Measurements from ENCODE around the gene FNDC3A. TPM values are rescaled to one million over a fixed set of nuclear protein-coding genes. Genes with fewer than 3 reads are reported as not detected.

Gene FNDC3A
- total RNA-seq, 1 experiment from 2014 or later = 61.4 TPM

GRCh38 chr13:49256841-49257240 is 281.1 kb downstream of the FNDC3A start:
- H3K27me3 Mint-ChIP-seq (ENCODE audit: insufficient read depth, unreplicated experiment) = no peaks in the 10 kb centered on the region

GRCh38 chr13:49258089-49258796 is 282.5 kb downstream of the FNDC3A start:
- Mint-ChIP-seq H3K27ac (ENCODE audit: low read depth, unreplicated experiment) (no peak overlapping the region), H3K4me1 (ENCODE audit: insufficient read depth, unreplicated experiment) (no peaks in the 10 kb centered on the region), H3K36me3 (ENCODE audit: insufficient read depth, unreplicated experiment) (peaks cover 51% of the 10 kb centered on the region), H3K9me3 (ENCODE audit: unreplicated experiment) (no peaks in the 10 kb centered on the region), H3K27me3 (ENCODE audit: insufficient read depth, unreplicated experiment) (no peaks in the 10 kb centered on the region), H3K4me3 (ENCODE audit: unreplicated experiment) (no peak overlapping the region)
- no TSS peak for BruUV-seq (replicated peaks)
- intact Hi-C loops (cut with micrococcal nuclease) = no loop called here
- ChIA-PET POLR2A (interaction anchor here (0.7 to 3.8 kb wide), 2 partner anchors 10 to 1218 kb away, joined by 3 to 19 read pairs; partner anchors contain the start of gene CDADC1), CTCF (interaction anchor here (0.8 kb wide), 1 partner anchor 159 kb away, joined by 3 read pairs; no protein-coding TSS in a partner anchor)
- TF ChIP-seq CTCF (IDR thresholded peaks at IDR 0.05; ENCODE audit: unreplicated experiment) = no peak
- DNase-seq (ENCODE audit: unreplicated experiment) = no peak

More at GRCh38 chr13:49256841-49257240, 281.1 kb downstream of the FNDC3A start:
- H3K4me3 Mint-ChIP-seq (ENCODE audit: unreplicated experiment) = no peak overlapping the region
- no peaks in the 10 kb centered on the region for H3K9me3 Mint-ChIP-seq (ENCODE audit: unreplicated experiment)
- CTCF ChIA-PET = interaction anchor here (0.7 to 1.7 kb wide), 3 partner anchors 11 to 377 kb away, joined by 3 to 4 read pairs (median 3); no protein-coding TSS in a partner anchor
- POLR2A ChIA-PET = interaction anchor here (3.8 kb wide), 1 partner anchor 9 kb away, joined by 19 read pairs; the partner anchor contains the start of gene CDADC1
- BruUV-seq (replicated peaks) = no TSS peak
- H3K27ac Mint-ChIP-seq (ENCODE audit: low read depth, unreplicated experiment) = no peak overlapping the region
- intact Hi-C loops (cut with micrococcal nuclease) = no loop called here
- TF ChIP-seq CTCF (IDR thresholded peaks at IDR 0.05; ENCODE audit: unreplicated experiment) = no peak
- H3K4me1 Mint-ChIP-seq (ENCODE audit: insufficient read depth, unreplicated experiment) = no peaks in the 10 kb centered on the region
- DNase-seq (ENCODE audit: unreplicated experiment) = no peak
- peaks cover 42% of the 10 kb centered on the region for H3K36me3 Mint-ChIP-seq (ENCODE audit: insufficient read depth, unreplicated experiment)

Other genes with a start within 250 kb of the FNDC3A start
- gene MLNR, start 244.4 kb downstream of the FNDC3A start, total RNA-seq (2022) = not detected in 2 replicates